ENCODE measurements around the gene ANK3.
A peak's percentile ranks its signal among the peaks of the same experiment; 100 is the strongest.

The ANK3 gene

GRCh38 chr10:60125895-60126294 is 263.8 kb downstream of the ANK3 start:
- DNase-seq: no peak

- DNase-seq: no peak
Measured at GRCh38 chr10:60124536-60124935, 265.1 kb downstream of the ANK3 start.

- DNase-seq: no peak
Measured at GRCh38 chr10:60123668-60124067, 266.0 kb downstream of the ANK3 start.

- DNase-seq: no peak
Measured at GRCh38 chr10:60123172-60123571, 266.5 kb downstream of the ANK3 start.

GRCh38 chr10:60122190-60122589 is 267.5 kb downstream of the ANK3 start:
- DNase-seq: no peak

GRCh38 chr10:60114765-60115586 is 274.7 kb downstream of the ANK3 start:
- peak; percentile 5 for DNase-seq

GRCh38 chr10:60110739-60111138 is 278.9 kb downstream of the ANK3 start:
- no peak for DNase-seq

- DNase-seq: no peak
Measured at GRCh38 chr10:60107308-60107976, 282.2 kb downstream of the ANK3 start.

- no peak for DNase-seq
Measured at GRCh38 chr10:60105295-60105695, 284.4 kb downstream of the ANK3 start.

GRCh38 chr10:60101821-60102220 is 287.9 kb downstream of the ANK3 start:
- no peak for DNase-seq

- DNase-seq: peak; percentile 51
Measured at GRCh38 chr10:60099998-60100747, 289.5 kb downstream of the ANK3 start.

- DNase-seq: no peak
Measured at GRCh38 chr10:60098677-60099601, 290.7 kb downstream of the ANK3 start.

GRCh38 chr10:60096761-60097513 is 292.7 kb downstream of the ANK3 start:
- DNase-seq: no peak

- DNase-seq: no peak
Measured at GRCh38 chr10:60093317-60093716, 296.4 kb downstream of the ANK3 start.

- no peak for DNase-seq
Measured at GRCh38 chr10:60086862-60087261, 302.8 kb downstream of the ANK3 start.

- no peak for DNase-seq
Measured at GRCh38 chr10:60086421-60086820, 303.3 kb downstream of the ANK3 start.

GRCh38 chr10:60082744-60083344 is 306.8 kb downstream of the ANK3 start:
- DNase-seq: no peak

- DNase-seq: no peak
Measured at GRCh38 chr10:60082341-60082740, 307.3 kb downstream of the ANK3 start.

GRCh38 chr10:60073781-60074656 is 315.7 kb downstream of the ANK3 start:
- no peak for DNase-seq

GRCh38 chr10:60073397-60073780 is 316.3 kb downstream of the ANK3 start:
- DNase-seq: no peak
